Activated CD4-positive, alpha-beta T cell treated with anti-CD3 and anti-CD28 coated beads, Interleukin-2, amount 50 U/mL, for 48 hours (primary cell): ENCODE data around the gene TAS1R3.

Experiments used
- DNase-seq, 2 experiments: peaks; one replicate each; pipeline ENCODE4 v3.0.0-alpha.2; 2020

The TAS1R3 gene

GRCh38 chr1:1371746-1372711, 40.9 kb downstream of the TAS1R3 start:
- peak; percentile 86 to 89 for DNase-seq

GRCh38 chr1:1373051-1373814, 42.2 kb downstream of the TAS1R3 start:
- DNase-seq: no peak

GRCh38 chr1:1373815-1374588, 42.9 kb downstream of the TAS1R3 start:
- no peak for DNase-seq

DNA sequence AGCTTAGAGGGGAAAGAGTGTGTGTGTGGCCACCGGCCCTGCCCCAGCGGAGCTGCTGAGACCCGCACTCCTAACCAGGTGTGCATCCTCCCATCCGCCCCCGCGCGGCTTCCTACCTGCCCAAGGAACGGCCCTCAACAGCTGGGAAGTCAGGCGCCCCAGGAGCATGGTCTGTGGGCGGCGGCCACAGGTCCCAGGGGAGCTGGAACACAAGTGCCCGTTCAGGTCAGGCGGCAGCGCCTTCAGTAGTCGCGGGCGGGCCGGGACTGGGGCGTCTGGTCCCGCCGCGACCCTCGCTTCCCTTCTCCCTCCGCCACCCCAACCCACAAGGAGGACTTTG, 43.5 kb downstream of the TAS1R3 start:
- DNase-seq: peak in 1 of 2 experiments; percentile 28

- peak; percentile 93 to 96 for DNase-seq
Measured at GRCh38 chr1:1374929-1375662, 44.0 kb downstream of the TAS1R3 start, which contains the start of gene AURKAIP1. TSS of gene AURKAIP1 (minus strand) at chr1:1375207. CDS start at chr1:1374756, 451 bp downstream.

DNA sequence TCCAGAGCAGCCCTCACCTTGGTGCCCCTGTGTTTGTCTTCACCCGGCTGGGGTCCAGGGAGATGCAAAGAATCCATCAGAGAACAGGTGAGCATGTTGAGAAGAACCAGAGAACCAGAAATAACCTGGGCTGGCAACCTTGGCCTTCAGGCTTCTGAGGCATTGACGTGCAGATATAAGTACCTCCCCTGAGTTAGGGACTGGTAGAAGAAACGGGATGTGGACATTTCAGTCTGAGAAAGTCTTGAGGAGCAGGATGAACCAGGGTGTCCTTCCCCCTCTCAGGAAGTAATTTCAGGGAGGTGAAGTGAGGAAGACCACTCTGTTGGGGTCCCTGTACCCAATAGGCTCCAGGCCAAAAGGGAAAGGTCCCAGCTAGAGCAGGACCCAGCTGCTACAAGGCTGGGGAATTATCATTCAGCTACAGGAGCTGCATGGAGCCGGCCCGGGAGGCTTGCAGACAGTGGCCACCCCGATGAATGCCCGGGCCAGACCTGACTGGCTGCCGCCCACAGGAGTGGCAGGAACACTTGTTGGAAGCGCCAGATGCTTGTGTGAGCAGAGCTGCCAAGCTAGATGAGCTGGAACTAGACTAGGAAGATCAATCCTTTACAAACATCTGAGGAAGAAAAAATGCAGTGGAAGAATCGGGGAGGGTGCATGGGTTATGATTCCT, 45.6 kb downstream of the TAS1R3 start:
- DNase-seq: no peak

- no peak for DNase-seq
Measured at GRCh38 chr1:1377540-1378205, 46.6 kb downstream of the TAS1R3 start.

DNA sequence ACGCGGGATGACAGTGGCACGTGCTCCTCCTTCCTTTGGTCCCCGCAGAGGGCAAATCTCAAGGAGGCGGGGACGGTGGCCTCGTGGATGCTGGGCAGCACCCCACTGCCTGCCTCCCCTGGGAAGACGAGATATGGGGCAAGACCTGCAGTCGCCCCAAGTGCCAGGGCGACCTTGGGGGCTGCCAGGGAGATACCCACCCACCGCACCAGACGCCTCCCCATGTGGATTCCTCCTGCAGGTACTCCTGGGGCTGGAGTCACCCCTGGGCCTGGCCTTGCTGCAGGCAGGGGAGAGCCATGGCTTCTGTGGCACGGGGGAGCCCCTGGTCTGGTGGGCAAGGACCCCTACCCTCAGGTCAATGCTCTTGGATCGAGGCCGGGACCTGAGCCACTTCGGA, 49.8 kb downstream of the TAS1R3 start:
- no peak for DNase-seq

DNA sequence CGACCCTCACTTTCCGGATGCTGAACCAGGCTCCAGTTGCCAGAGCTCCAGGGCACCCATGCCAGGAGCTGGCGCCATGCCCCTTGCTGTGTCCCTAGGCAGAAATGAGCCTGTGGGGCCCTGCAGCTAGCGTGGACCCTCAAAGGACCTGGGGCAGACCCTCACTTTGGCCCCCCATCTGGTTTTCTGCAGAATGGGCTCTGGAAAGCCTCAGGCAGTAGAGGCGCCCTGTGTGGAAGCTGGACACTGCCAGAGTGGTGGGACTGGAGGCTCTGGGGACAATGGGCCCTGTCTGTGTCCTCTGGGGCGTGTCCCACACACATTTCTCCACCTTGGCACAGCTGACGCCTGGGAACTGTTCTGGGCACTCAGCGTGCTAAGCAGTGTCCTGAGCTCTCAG, 50.2 kb downstream of the TAS1R3 start:
- no peak for DNase-seq
